22Rv1 (cell line): Measurements from ENCODE around the gene EIF4E3.

Experiments used
- CTCF ChIP-seq: fragments of 450-650 bp; IDR thresholded peaks from 2 replicates; pipeline ENCODE4 v1.5.1; 2017; ENCODE audit warnings: mild to moderate bottlenecking
- ZFX ChIP-seq: fragments of 450-650 bp; IDR thresholded peaks from 2 replicates; pipeline ENCODE4 v1.6.1; 2017; ENCODE audit warnings: antibody characterized with exemption, borderline replicate concordance

GRCh38 chr3:71671216-71671845, 53.9 kb downstream of the EIF4E3 start:
- TF ChIP-seq CTCF (no peak), ZFX (no peak)
